Sigmoid colon (tissue), 7 donors: ENCODE data around the gene LDLRAD4. TPM values are rescaled to one million over a fixed set of nuclear protein-coding genes. Genes with fewer than 3 reads are reported as not detected.

Source experiments
- DNase-seq: peaks from one replicate; pipeline ENCODE4 v3.0.0-alpha.2; 2019
- H3K27ac ChIP-seq, 4 donors: fragments of 200-600 bp; sonication (generic); one replicate each; pipeline ENCODE4 v1.5.1; 2016 to 2019; ENCODE audit warnings: mild to moderate bottlenecking in 1 of 4
- H3K27me3 ChIP-seq, 3 donors: fragments of 200-600 bp; sonication (generic); one replicate each; pipeline ENCODE4 v1.5.1; 2019; ENCODE audit warnings: mild to moderate bottlenecking in 1 of 3
- H3K36me3 ChIP-seq, 4 donors: fragments of 200-600 bp; sonication (generic); one replicate each; pipeline ENCODE4 v1.5.1; 2016 to 2019
- H3K4me1 ChIP-seq, 4 donors: fragments of 200-600 bp; sonication (generic); one replicate each; pipeline ENCODE4 v1.5.1; 2017 to 2019
- H3K4me3 ChIP-seq, 4 donors: fragments of 200-600 bp; sonication (generic); one replicate each; pipeline ENCODE4 v1.5.1; 2017 to 2019; ENCODE audit warnings: mild to moderate bottlenecking in 2 of 4, moderate library complexity in 1 of 4
- H3K9me3 ChIP-seq, 4 donors: fragments of 200-600 bp in 3 of 4; sonication (generic) in 3 of 4; one replicate each; pipeline versions ENCODE4 v1.5.1 to v1.6.1; 2013 to 2019
- CTCF ChIP-seq, 4 experiments: fragments of 450-650 bp in 3 of 4; fragments of 200-600 bp in 1 of 4; IDR thresholded peaks; one replicate each; pipeline ENCODE4 v1.5.1; 2016 to 2019; ENCODE audit warnings: antibody characterized with exemption in 4 of 4, mild to moderate bottlenecking in 3 of 4, moderate library complexity in 2 of 4
- EP300 ChIP-seq, 4 donors: sonication (generic); formaldehyde crosslinking; IDR thresholded peaks; one replicate each; pipeline ENCODE4 v1.6.1; 2017; ENCODE audit warnings: antibody characterized with exemption in 4 of 4
- POLR2A ChIP-seq, 2 donors: fragments of 450-650 bp; IDR thresholded peaks; one replicate each; pipeline ENCODE4 v1.6.1; 2016; ENCODE audit warnings: antibody characterized with exemption in 2 of 2, mild to moderate bottlenecking in 2 of 2, moderate library complexity in 2 of 2
- POLR2AphosphoS5 ChIP-seq, 4 donors: sonication (generic); formaldehyde crosslinking; IDR thresholded peaks; one replicate each; pipeline ENCODE4 v1.6.1; 2017; ENCODE audit warnings: antibody characterized with exemption in 4 of 4
- WGBS, 2 donors: extraction: QIAGEN DNeasy Blood & Tissue Kit; methylation state at CpG; one replicate each; pipeline ENCODE4 v1.1.7; 2013; 5-methylcytosine and 5-hydroxymethylcytosine counted together
- intact Hi-C: fragments of 100-400 bp; cut with DNase I; formaldehyde crosslinking; loops from one replicate; pipeline ENCODE4 v1.15.1; 2023
- polyA plus RNA-seq, 3 donors: library from polyadenylated mRNA; stranded (reverse); fragments of 200-250 nt; gene quantifications; one replicate each; pipeline ENCODE4 v1.2.3, GENCODE V29; 2013
- total RNA-seq, 4 donors: library from RNA; depleted of rRNA; stranded (reverse); fragments of >200 nt; gene quantifications; one replicate each; pipeline ENCODE4 v1.1.0, GENCODE V29; 2016
- donor health status: healthy with polysubstance abuse.
- donor health status: Bipolar disorder and iron deficiency.
- donor health status: healthy.

The LDLRAD4 gene
- total and polyA plus RNA-seq, 7 donors: 1.2 to 28.2 (median 17.2) TPM

GRCh38 chr18:13550418-13551304 is 332.1 kb downstream of the LDLRAD4 start:
- no peaks in the 10 kb centered on the region for H3K27me3 ChIP-seq
- DNase-seq: no peak
- peak overlapping the region; percentile 60 to 83 (median 72) for H3K27ac ChIP-seq
- no peaks in the 10 kb centered on the region for H3K9me3 ChIP-seq
- peaks cover 0 to 86% (median 72%) of the 10 kb centered on the region in 4 donors for H3K4me1 ChIP-seq
- WGBS, 2 donors: 95 to 98% methylated on average over 28 of the region's 28 CpGs
- H3K4me3 ChIP-seq: no peak overlapping the region
- intact Hi-C loops: no loop called here
- H3K36me3 ChIP-seq: no peaks in the 10 kb centered on the region
- TF ChIP-seq EP300 (IDR thresholded peaks at IDR 0.05) (no peak), CTCF (IDR thresholded peaks at IDR 0.05) (no peak), POLR2AphosphoS5 (IDR thresholded peaks at IDR 0.05) (no peak), POLR2A (IDR thresholded peaks at IDR 0.05) (no peak)

- TF ChIP-seq EP300 (IDR thresholded peaks at IDR 0.05) (no peak), POLR2A (IDR thresholded peaks at IDR 0.05) (no peak), CTCF (IDR thresholded peaks at IDR 0.05) (no peak), POLR2AphosphoS5 (IDR thresholded peaks at IDR 0.05) (no peak)
These were observed 332.7 kb downstream of the LDLRAD4 start for GRCh38 chr18:13551305-13551603.

GRCh38 chr18:13551841-13552733 is 333.5 kb downstream of the LDLRAD4 start:
- 54 to 70% methylated on average over 13 of the region's 13 CpGs for WGBS, 2 donors
- Histone ChIP-seq H3K36me3 (no peaks in the 10 kb centered on the region), H3K4me1 (peaks cover 0 to 86% (median 74%) of the 10 kb centered on the region in 4 donors), H3K4me3 (no peak overlapping the region), H3K27me3 (no peaks in the 10 kb centered on the region), H3K27ac (peak overlapping the region in 2 of 4 donors; percentile 82 to 83), H3K9me3 (no peaks in the 10 kb centered on the region)
- DNase-seq: no peak
- TF ChIP-seq CTCF (IDR thresholded peaks at IDR 0.05) (no peak), EP300 (IDR thresholded peaks at IDR 0.05) (no peak), POLR2A (IDR thresholded peaks at IDR 0.05) (no peak)
- intact Hi-C loops: no loop called here

More at GRCh38 chr18:13551305-13551603, 332.7 kb downstream of the LDLRAD4 start:
- no peak for DNase-seq
- no peak overlapping the region for H3K4me3 ChIP-seq
- no peaks in the 10 kb centered on the region for H3K9me3 ChIP-seq
- no peaks in the 10 kb centered on the region for H3K36me3 ChIP-seq
- no peaks in the 10 kb centered on the region for H3K27me3 ChIP-seq
- peaks cover 0 to 86% (median 74%) of the 10 kb centered on the region in 4 donors for H3K4me1 ChIP-seq
- intact Hi-C loops: no loop called here
- H3K27ac ChIP-seq: peak overlapping the region in 2 of 4 donors; percentile 82 to 83
- WGBS, 2 donors: 89 to 92% methylated on average over 5 of the region's 5 CpGs

GRCh38 chr18:13553449-13553848 is 334.9 kb downstream of the LDLRAD4 start:
- intact Hi-C loops: no loop called here
- WGBS, 2 donors: 94 to 95% methylated on average over 9 of the region's 9 CpGs
- H3K4me3 ChIP-seq: no peak overlapping the region
- H3K9me3 ChIP-seq: no peaks in the 10 kb centered on the region
- H3K36me3 ChIP-seq: no peaks in the 10 kb centered on the region
- H3K4me1 ChIP-seq: peaks cover 0 to 85% (median 69%) of the 10 kb centered on the region in 4 donors
- TF ChIP-seq EP300 (IDR thresholded peaks at IDR 0.05): no peak
- TF ChIP-seq POLR2A (IDR thresholded peaks at IDR 0.05): no peak
- TF ChIP-seq POLR2AphosphoS5 (IDR thresholded peaks at IDR 0.05): no peak
- TF ChIP-seq CTCF (IDR thresholded peaks at IDR 0.05): no peak
- no peak overlapping the region for H3K27ac ChIP-seq
- H3K27me3 ChIP-seq: no peaks in the 10 kb centered on the region
- DNase-seq: no peak
